Neural cell (in vitro differentiated cells): Measurements from ENCODE around the gene TMEM52B. TPM values are rescaled to one million over a fixed set of nuclear protein-coding genes. Genes with fewer than 3 reads are reported as not detected.
A peak's percentile ranks its signal among the peaks of the same experiment; 100 is the strongest.

Experiments used
- H2AFZ ChIP-seq: fragments of 200-600, 300-800 bp; sonication (generic), shearing (Covaris generic); 2 replicates; pipeline ENCODE4 v1.6.0; 2014; ENCODE audit warnings: low read depth, mild to moderate bottlenecking, antibody characterized with exemption, low read length, moderate library complexity
- H3F3A ChIP-seq: fragments of 200-600 bp; shearing (Covaris generic); 2 replicates; pipeline ENCODE4 v1.6.1; 2016; ENCODE audit warnings: mild to moderate bottlenecking, moderate library complexity, mixed read lengths, antibody characterized with exemption, low read length; ENCODE audit not compliant: insufficient read depth, poor library complexity, severe bottlenecking
- H3K27ac ChIP-seq: fragments of 200-600, 300-800 bp; sonication (generic), shearing (Covaris generic); 2 replicates; pipeline ENCODE4 v1.5.1; 2014; ENCODE audit warnings: mild to moderate bottlenecking, low read length, moderate library complexity
- H3K27me3 ChIP-seq: fragments of 300-800, 200-600 bp; sonication (generic), shearing (Covaris generic); 2 replicates; pipeline ENCODE4 v1.6.0; 2014; ENCODE audit warnings: mild to moderate bottlenecking, low read depth, low read length, moderate library complexity; ENCODE audit not compliant: insufficient read depth
- H3K36me3 ChIP-seq: fragments of 300-800, 200-600 bp; sonication (generic), shearing (Covaris generic); 2 replicates; pipeline ENCODE4 v1.5.1; 2014; ENCODE audit warnings: mild to moderate bottlenecking, antibody characterized with exemption, low read length, moderate library complexity; ENCODE audit not compliant: insufficient read depth
- H3K4me2 ChIP-seq: fragments of 300-800, 200-600 bp; sonication (generic), shearing (Covaris generic); 2 replicates; pipeline ENCODE4 v1.6.0; 2014; ENCODE audit warnings: mild to moderate bottlenecking, low read length
- H3K4me3 ChIP-seq: fragments of 300-800, 200-600 bp; sonication (generic), shearing (Covaris generic); 2 replicates; pipeline ENCODE4 v1.5.1; 2014; ENCODE audit warnings: mild to moderate bottlenecking, low read length, moderate library complexity
- H3K79me2 ChIP-seq: fragments of 200-600 bp; shearing (Covaris generic); replicated peaks from 2 replicates; pipeline ENCODE4 v1.6.0; 2014; ENCODE audit warnings: mild to moderate bottlenecking, low read length, moderate library complexity; ENCODE audit not compliant: insufficient read depth
- H3K9ac ChIP-seq: fragments of 300-800, 200-600 bp; sonication (generic), shearing (Covaris generic); 2 replicates; pipeline ENCODE4 v1.6.1; 2016; ENCODE audit warnings: mild to moderate bottlenecking, low read length, mixed read lengths
- H3K9me2 ChIP-seq: fragments of 200-600 bp; shearing (Covaris generic); 2 replicates; pipeline ENCODE4 v1.6.1; 2016; ENCODE audit warnings: mild to moderate bottlenecking, low read length, mixed read lengths; ENCODE audit not compliant: insufficient read depth
- H3K9me3 ChIP-seq: fragments of 200-600, 300-800 bp; sonication (generic), shearing (Covaris generic); 2 replicates; pipeline ENCODE4 v1.6.1; 2016; ENCODE audit warnings: mild to moderate bottlenecking, mixed run types, low read length, moderate library complexity, mixed read lengths
- H4K20me1 ChIP-seq: fragments of 200-600 bp; shearing (Covaris generic); 2 replicates; pipeline ENCODE4 v1.6.1; 2016; ENCODE audit warnings: mild to moderate bottlenecking, mixed run types; ENCODE audit not compliant: insufficient read depth
- CTCF ChIP-seq: fragments of 450-650 bp; IDR thresholded peaks from 2 replicates; pipeline ENCODE4 v1.5.1; 2014; ENCODE audit warnings: antibody characterized with exemption, mild to moderate bottlenecking, moderate library complexity; ENCODE audit not compliant: poor library complexity, severe bottlenecking
- EP300 ChIP-seq: fragments of 450-650 bp; conservative IDR thresholded peaks from 2 replicates; pipeline ENCODE4 v1.6.1; 2014; ENCODE audit warnings: antibody characterized with exemption, mild to moderate bottlenecking, moderate library complexity; ENCODE audit not compliant: poor library complexity, severe bottlenecking
- EZH2 ChIP-seq: fragments of 200-600, 300-800 bp; shearing (Covaris generic), sonication (generic); IDR thresholded peaks from 2 replicates; pipeline ENCODE4 v1.6.1; 2014; ENCODE audit warnings: antibody characterized with exemption, low read length, borderline replicate concordance, mild to moderate bottlenecking; ENCODE audit not compliant: insufficient read depth, poor library complexity, severe bottlenecking
- MXI1 ChIP-seq: fragments of 450-650 bp; conservative IDR thresholded peaks from 2 replicates; pipeline ENCODE4 v1.6.1; 2014; ENCODE audit warnings: antibody characterized with exemption, mild to moderate bottlenecking; ENCODE audit not compliant: poor library complexity, severe bottlenecking
- POLR2AphosphoS5 ChIP-seq: IDR thresholded peaks from 2 replicates; pipeline ENCODE4 v1.6.1; 2012
- RAD21 ChIP-seq: fragments of 450-650 bp; conservative IDR thresholded peaks from 2 replicates; pipeline ENCODE4 v1.6.1; 2014; ENCODE audit warnings: antibody characterized with exemption, mild to moderate bottlenecking, moderate library complexity
- SMC3 ChIP-seq: fragments of 450-650 bp; conservative IDR thresholded peaks from 2 replicates; pipeline ENCODE4 v1.6.1; 2014; ENCODE audit warnings: antibody characterized with exemption, mild to moderate bottlenecking, moderate library complexity; ENCODE audit not compliant: poor library complexity
- TAF1 ChIP-seq: IDR thresholded peaks from 2 replicates; pipeline ENCODE4 v1.6.1; 2012; ENCODE audit warnings: low read depth
- polyA minus RNA-seq: library from RNA; depleted of rRNA, polyadenylated mRNA; stranded (reverse); fragments of >200 nt; gene quantifications from 2 replicates; pipeline ENCODE4 v1.2.3, GENCODE V29; 2014
- polyA plus RNA-seq: library from polyadenylated mRNA; depleted of rRNA; stranded (reverse); fragments of >200 nt; gene quantifications from 2 replicates; pipeline ENCODE4 v1.2.3, GENCODE V29; 2014
- TF ChIP-seq, protein P1 (sequence below): IDR thresholded peaks from 2 replicates; pipeline ENCODE4 v1.6.1; 2012; ENCODE audit warnings: borderline replicate concordance

Gene TMEM52B
- not detected in 2 replicates for polyA plus RNA-seq
- not detected in 2 replicates for polyA minus RNA-seq

DNA sequence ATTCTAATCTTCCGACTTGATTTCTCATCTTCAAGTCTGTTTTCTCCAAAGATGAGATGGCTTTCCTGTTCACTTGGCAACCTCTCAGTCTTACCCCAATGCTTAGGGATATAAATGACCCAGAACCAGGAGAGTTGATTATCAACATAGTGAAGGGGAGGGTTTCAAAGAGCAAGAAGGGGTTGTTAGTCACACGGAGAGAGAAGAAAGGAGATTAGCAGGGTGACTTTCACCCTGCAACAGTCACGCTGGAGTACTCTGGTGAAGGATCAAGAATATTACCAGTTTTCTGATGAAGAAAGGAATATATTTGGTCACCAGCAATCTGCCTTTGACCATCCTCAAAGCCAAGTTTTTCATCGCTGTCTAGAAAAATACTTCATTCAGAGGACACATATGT lies at the start of gene TMEM52B:
TSS of gene TMEM52B (plus strand) at position 212 of the 400 bp plus-strand sequence. CDS start 543 bp downstream, outside the sequence.
- Histone ChIP-seq H3F3A (no peaks in the 10 kb centered on the region), H4K20me1 (no peaks in the 10 kb centered on the region), H3K27ac (no peak within 1 kb of the TSS), H3K4me3 (no peak within 1 kb of the TSS), H3K9me3 (no peaks in the 10 kb centered on the region), H3K9me2 (no peaks in the 10 kb centered on the region), H3K79me2 (no peaks in the 10 kb centered on the region), H3K27me3 (no peaks in the 10 kb centered on the region), H3K9ac (no peak within 1 kb of the TSS), H3K4me2 (no peak within 1 kb of the TSS), H2AFZ (no peak within 1 kb of the TSS), H3K36me3 (no peaks in the 10 kb centered on the region)
- TF ChIP-seq MXI1 (no peak), POLR2AphosphoS5 (no peak), EP300 (no peak), CTCF (no peak), SMC3 (no peak), RAD21 (no peak), TAF1 (no peak), EZH2 (no peak)
- TF ChIP-seq, protein P1, sequence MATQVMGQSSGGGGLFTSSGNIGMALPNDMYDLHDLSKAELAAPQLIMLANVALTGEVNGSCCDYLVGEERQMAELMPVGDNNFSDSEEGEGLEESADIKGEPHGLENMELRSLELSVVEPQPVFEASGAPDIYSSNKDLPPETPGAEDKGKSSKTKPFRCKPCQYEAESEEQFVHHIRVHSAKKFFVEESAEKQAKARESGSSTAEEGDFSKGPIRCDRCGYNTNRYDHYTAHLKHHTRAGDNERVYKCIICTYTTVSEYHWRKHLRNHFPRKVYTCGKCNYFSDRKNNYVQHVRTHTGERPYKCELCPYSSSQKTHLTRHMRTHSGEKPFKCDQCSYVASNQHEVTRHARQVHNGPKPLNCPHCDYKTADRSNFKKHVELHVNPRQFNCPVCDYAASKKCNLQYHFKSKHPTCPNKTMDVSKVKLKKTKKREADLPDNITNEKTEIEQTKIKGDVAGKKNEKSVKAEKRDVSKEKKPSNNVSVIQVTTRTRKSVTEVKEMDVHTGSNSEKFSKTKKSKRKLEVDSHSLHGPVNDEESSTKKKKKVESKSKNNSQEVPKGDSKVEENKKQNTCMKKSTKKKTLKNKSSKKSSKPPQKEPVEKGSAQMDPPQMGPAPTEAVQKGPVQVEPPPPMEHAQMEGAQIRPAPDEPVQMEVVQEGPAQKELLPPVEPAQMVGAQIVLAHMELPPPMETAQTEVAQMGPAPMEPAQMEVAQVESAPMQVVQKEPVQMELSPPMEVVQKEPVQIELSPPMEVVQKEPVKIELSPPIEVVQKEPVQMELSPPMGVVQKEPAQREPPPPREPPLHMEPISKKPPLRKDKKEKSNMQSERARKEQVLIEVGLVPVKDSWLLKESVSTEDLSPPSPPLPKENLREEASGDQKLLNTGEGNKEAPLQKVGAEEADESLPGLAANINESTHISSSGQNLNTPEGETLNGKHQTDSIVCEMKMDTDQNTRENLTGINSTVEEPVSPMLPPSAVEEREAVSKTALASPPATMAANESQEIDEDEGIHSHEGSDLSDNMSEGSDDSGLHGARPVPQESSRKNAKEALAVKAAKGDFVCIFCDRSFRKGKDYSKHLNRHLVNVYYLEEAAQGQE = no peak

DNA sequence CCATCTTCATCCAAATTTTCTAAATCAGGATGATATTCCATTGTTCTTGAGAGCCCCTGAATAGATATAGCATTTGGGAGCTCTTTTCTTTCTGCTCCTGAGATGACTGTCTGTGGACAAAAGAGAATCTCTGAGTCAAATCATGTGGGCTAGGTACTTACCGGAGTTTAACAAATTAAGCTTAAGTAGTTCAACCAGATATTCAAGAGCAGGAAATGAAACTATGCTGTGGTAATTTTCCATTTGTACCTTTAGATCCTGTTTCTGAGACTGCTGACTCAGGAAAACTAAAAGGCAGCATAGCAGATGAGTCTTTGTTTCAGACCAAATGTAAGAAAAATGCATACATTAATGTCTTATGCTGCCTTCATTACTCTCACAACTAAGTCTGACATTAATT lies 48.8 kb upstream of the TMEM52B start, which contains the start of gene CLEC7A:
TSS of gene CLEC7A (minus strand) at position 158 of the 400 bp plus-strand sequence. CDS start at position 41, 117 bp downstream.
- H2AFZ ChIP-seq = no peak within 1 kb of the TSS
- no peaks in the 10 kb centered on the region for H3F3A ChIP-seq
- TF ChIP-seq CTCF (no peak), MXI1 (no peak), EZH2 (no peak), POLR2AphosphoS5 (no peak), RAD21 (no peak), TAF1 (no peak), SMC3 (no peak), EP300 (no peak)
- TF ChIP-seq, protein P1 = no peak
- no peaks in the 10 kb centered on the region for H3K36me3 ChIP-seq
- H3K27me3 ChIP-seq = no peaks in the 10 kb centered on the region
- H3K4me2 ChIP-seq = no peak within 1 kb of the TSS
- H3K27ac ChIP-seq = no peak within 1 kb of the TSS
- H3K79me2 ChIP-seq = no peaks in the 10 kb centered on the region
- H3K9ac ChIP-seq = no peak within 1 kb of the TSS
- H3K9me3 ChIP-seq = no peaks in the 10 kb centered on the region
- H3K9me2 ChIP-seq = no peaks in the 10 kb centered on the region
- peak within 1 kb of the TSS; percentile 4 for H3K4me3 ChIP-seq
- no peaks in the 10 kb centered on the region for H4K20me1 ChIP-seq
